Adrenal gland (tissue), 5 donors: Measurements from ENCODE around the gene FMN1.

Experiments
- POLR2A ChIP-seq, 2 donors: fragments of 450-650 bp; IDR thresholded peaks; one replicate each; pipeline ENCODE4 v1.6.1; 2017; ENCODE audit warnings: antibody characterized with exemption in 2 of 2, mild to moderate bottlenecking in 2 of 2, moderate library complexity in 1 of 2
- TF ChIP-seq, protein P1 (sequence below), 6 experiments: fragments of 450-650 bp in 4 of 6; fragments of 200-600 bp in 2 of 6; sonication (generic) in 1 of 6; IDR thresholded peaks; 1 replicate in 5 of 6; 2 replicates in 1 of 6; pipeline versions ENCODE4 v1.5.1 to v1.8.0; 2016 to 2021; ENCODE audit warnings: antibody characterized with exemption in 6 of 6, mild to moderate bottlenecking in 2 of 6, moderate library complexity in 1 of 6
- donor health status: DM: no; HTN: no; CAD: no.

DNA sequence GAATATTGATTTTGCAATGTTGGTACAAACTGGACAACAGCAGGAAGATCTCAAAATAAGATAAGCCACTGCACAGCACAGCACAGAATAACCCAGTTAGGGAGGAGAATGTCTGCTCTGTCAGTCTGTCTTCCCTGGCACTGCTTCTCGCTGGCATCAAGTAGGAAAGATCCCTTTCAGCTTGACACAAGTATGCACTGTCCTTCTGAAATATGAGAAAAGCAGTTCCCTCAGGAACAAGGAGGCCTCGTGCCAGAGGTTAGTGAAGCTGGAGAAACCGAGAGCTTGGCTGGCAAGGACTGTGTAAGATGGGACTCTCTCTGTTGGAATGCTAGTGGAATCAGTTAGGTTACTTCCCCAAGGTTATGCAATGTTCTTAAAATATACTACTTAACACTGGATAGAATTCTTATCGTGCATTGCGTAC, 59.1 kb downstream of the FMN1 start:
- TF ChIP-seq, protein P1, sequence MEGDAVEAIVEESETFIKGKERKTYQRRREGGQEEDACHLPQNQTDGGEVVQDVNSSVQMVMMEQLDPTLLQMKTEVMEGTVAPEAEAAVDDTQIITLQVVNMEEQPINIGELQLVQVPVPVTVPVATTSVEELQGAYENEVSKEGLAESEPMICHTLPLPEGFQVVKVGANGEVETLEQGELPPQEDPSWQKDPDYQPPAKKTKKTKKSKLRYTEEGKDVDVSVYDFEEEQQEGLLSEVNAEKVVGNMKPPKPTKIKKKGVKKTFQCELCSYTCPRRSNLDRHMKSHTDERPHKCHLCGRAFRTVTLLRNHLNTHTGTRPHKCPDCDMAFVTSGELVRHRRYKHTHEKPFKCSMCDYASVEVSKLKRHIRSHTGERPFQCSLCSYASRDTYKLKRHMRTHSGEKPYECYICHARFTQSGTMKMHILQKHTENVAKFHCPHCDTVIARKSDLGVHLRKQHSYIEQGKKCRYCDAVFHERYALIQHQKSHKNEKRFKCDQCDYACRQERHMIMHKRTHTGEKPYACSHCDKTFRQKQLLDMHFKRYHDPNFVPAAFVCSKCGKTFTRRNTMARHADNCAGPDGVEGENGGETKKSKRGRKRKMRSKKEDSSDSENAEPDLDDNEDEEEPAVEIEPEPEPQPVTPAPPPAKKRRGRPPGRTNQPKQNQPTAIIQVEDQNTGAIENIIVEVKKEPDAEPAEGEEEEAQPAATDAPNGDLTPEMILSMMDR (IDR thresholded peaks at IDR 0.05) = no peak
- TF ChIP-seq POLR2A (IDR thresholded peaks at IDR 0.05) = no peak
